Smooth muscle cell (in vitro differentiated cells): Measurements from ENCODE around the gene EED. TPM values are rescaled to one million over a fixed set of nuclear protein-coding genes. Genes with fewer than 3 reads are reported as not detected.

Experiments used
- DNase-seq: peaks from one replicate; lab custom pipeline; 2025; ENCODE audit not compliant: unreplicated experiment; lab: John Stamatoyannopoulos, UW
- H2AFZ ChIP-seq: fragments of 200-600 bp; sonication (generic); 2 replicates; pipeline ENCODE4 v1.6.0; 2016; ENCODE audit warnings: antibody characterized with exemption, low read depth, mild to moderate bottlenecking
- H3F3A ChIP-seq: fragments of 200-600 bp; sonication (generic); 2 replicates; pipeline ENCODE4 v1.6.0; 2017; ENCODE audit warnings: antibody characterized with exemption, low read depth
- H3K27ac ChIP-seq: fragments of 200-600 bp; sonication (generic); 2 replicates; pipeline ENCODE4 v1.5.1; 2016; ENCODE audit warnings: low read depth, mild to moderate bottlenecking
- H3K27me3 ChIP-seq: fragments of 200-600 bp; sonication (generic); 2 replicates; pipeline ENCODE4 v1.6.1; 2016; ENCODE audit warnings: low read depth, mild to moderate bottlenecking
- H3K36me3 ChIP-seq: fragments of 200-600 bp; sonication (generic); 2 replicates; pipeline ENCODE4 v1.5.1; 2016; ENCODE audit warnings: low read depth
- H3K4me1 ChIP-seq: fragments of 200-600 bp; sonication (generic); 2 replicates; pipeline ENCODE4 v1.5.1; 2016; ENCODE audit warnings: low read depth
- H3K4me2 ChIP-seq: fragments of 200-600 bp; sonication (generic); 2 replicates; pipeline ENCODE4 v1.6.0; 2016; ENCODE audit warnings: mild to moderate bottlenecking
- H3K4me3 ChIP-seq: fragments of 200-600 bp; sonication (generic); 2 replicates; pipeline ENCODE4 v1.5.1; 2016; ENCODE audit warnings: mild to moderate bottlenecking
- H3K79me2 ChIP-seq: fragments of 200-600 bp; sonication (generic); 2 replicates; pipeline ENCODE4 v1.6.0; 2016; ENCODE audit warnings: low read depth, mild to moderate bottlenecking
- H3K9ac ChIP-seq: fragments of 200-600 bp; sonication (generic); 2 replicates; pipeline ENCODE4 v1.6.0; 2016; ENCODE audit warnings: low read depth
- H3K9me3 ChIP-seq: fragments of 200-600 bp; sonication (generic); replicated peaks from 2 replicates; pipeline ENCODE4 v1.5.1; 2016; ENCODE audit warnings: low read depth
- H4K20me1 ChIP-seq: fragments of 200-600 bp; sonication (generic); 2 replicates; pipeline ENCODE4 v1.6.0; 2016; ENCODE audit warnings: low read depth
- CTCF ChIP-seq: fragments of 200-600 bp; sonication (generic); IDR thresholded peaks from 2 replicates; pipeline ENCODE4 v1.5.1; 2017; ENCODE audit warnings: borderline replicate concordance, mild to moderate bottlenecking, antibody characterized with exemption; ENCODE audit not compliant: insufficient read depth, poor library complexity, severe bottlenecking
- WGBS: methylation state at CpG from one replicate; pipeline ENCODE4 v1.1.7; 2016; ENCODE audit warnings: low lambda C conversion rate; 5-methylcytosine and 5-hydroxymethylcytosine counted together
- polyA plus RNA-seq: library from polyadenylated mRNA; unstranded; fragments of >200 nt; fragmentation: Nextera tagmentation; extraction: Ambion mirVana; gene quantifications from 2 replicates; pipeline ENCODE4 v1.2.1, GENCODE V29; 2016
- total RNA-seq: library from RNA; depleted of rRNA; stranded (reverse); fragments of >200 nt; gene quantifications from 2 replicates; pipeline ENCODE4 v1.2.3, GENCODE V29; 2014

Gene EED
- total and polyA plus RNA-seq, 2 experiments from 2014 or later: 18.6 to 38.7 TPM

GRCh38 chr11:86218125-86219084 lies 26.1 kb upstream of the EED start:
- Histone ChIP-seq H3K27ac (no peak overlapping the region), H3K9me3 (no peaks in the 10 kb centered on the region), H2AFZ (peak overlapping the region; percentile 89), H3K79me2 (no peaks in the 10 kb centered on the region), H3K4me1 (no peaks in the 10 kb centered on the region), H3K4me2 (peak overlapping the region; percentile 70), H3K27me3 (no peaks in the 10 kb centered on the region), H3K4me3 (no peak overlapping the region), H3F3A (no peaks in the 10 kb centered on the region), H3K36me3 (no peaks in the 10 kb centered on the region), H4K20me1 (no peaks in the 10 kb centered on the region), H3K9ac (no peak overlapping the region)
- peak; percentile 3 for DNase-seq
- 51% methylated on average over 14 of the region's 14 CpGs for WGBS
- peak; percentile 84 for TF ChIP-seq CTCF

GRCh38 chr11:86219311-86220193 lies 25.0 kb upstream of the EED start:
- Histone ChIP-seq H2AFZ (peak overlapping the region; percentile 89), H3K4me1 (no peaks in the 10 kb centered on the region), H3K27ac (no peak overlapping the region), H3K79me2 (no peaks in the 10 kb centered on the region), H4K20me1 (no peaks in the 10 kb centered on the region), H3K36me3 (no peaks in the 10 kb centered on the region), H3K9ac (no peak overlapping the region), H3K27me3 (no peaks in the 10 kb centered on the region), H3F3A (no peaks in the 10 kb centered on the region), H3K4me3 (no peak overlapping the region), H3K4me2 (no peak overlapping the region), H3K9me3 (no peaks in the 10 kb centered on the region)
- TF ChIP-seq CTCF: no peak
- WGBS: 96% methylated on average over 7 of the region's 7 CpGs
- DNase-seq: no peak

GRCh38 chr11:86220653-86221052 lies 23.9 kb upstream of the EED start:
- 83% methylated on average over 1 of the region's 1 CpG for WGBS
- Histone ChIP-seq H3F3A (no peaks in the 10 kb centered on the region), H3K4me3 (no peak overlapping the region), H3K36me3 (no peaks in the 10 kb centered on the region), H4K20me1 (no peaks in the 10 kb centered on the region), H3K9me3 (no peaks in the 10 kb centered on the region), H2AFZ (no peak overlapping the region), H3K27me3 (no peaks in the 10 kb centered on the region), H3K9ac (no peak overlapping the region), H3K79me2 (no peaks in the 10 kb centered on the region), H3K27ac (no peak overlapping the region), H3K4me2 (no peak overlapping the region), H3K4me1 (no peaks in the 10 kb centered on the region)
- DNase-seq: no peak
- no peak for TF ChIP-seq CTCF
